ENCODE data around the gene NPRL2.
A peak's percentile ranks its signal among the peaks of the same experiment; 100 is the strongest.

The NPRL2 gene

GRCh38 chr3:50351323-50351697 is 735 bp upstream of the NPRL2 start:
- TF ChIP-seq CTCF (IDR thresholded peaks at IDR 0.05; ENCODE audit: low read depth, low read length), result no peak
- in situ Hi-C loops (cut with HindIII; ENCODE audit: low sequenced_read_pairs), result no loop called here
- peak overlapping the region; percentile 94 for H3K4me3 ChIP-seq (ENCODE audit: low read depth, low read length)
- DNase-seq (ENCODE audit: low read depth, low spot score), result no peak

- in situ Hi-C loops (cut with HindIII; ENCODE audit: low sequenced_read_pairs), result no loop called here
- peak overlapping the region; percentile 94 for H3K4me3 ChIP-seq (ENCODE audit: low read depth, low read length)
- TF ChIP-seq CTCF (IDR thresholded peaks at IDR 0.05; ENCODE audit: low read depth, low read length), result no peak
- no peak for DNase-seq (ENCODE audit: low read depth, low spot score)
Observed at GRCh38 chr3:50350213-50350526, 405 bp downstream of the NPRL2 start.

- in situ Hi-C loops (cut with HindIII; ENCODE audit: low sequenced_read_pairs), result no loop called here
- peak; percentile 68 for TF ChIP-seq CTCF (IDR thresholded peaks at IDR 0.05; ENCODE audit: low read depth, low read length)
- no peak overlapping the region for H3K4me3 ChIP-seq (ENCODE audit: low read depth, low read length)
- DNase-seq (ENCODE audit: low read depth, low spot score), result peak; percentile 72
Observed at GRCh38 chr3:50347187-50347813, 3.3 kb downstream of the NPRL2 start.

GRCh38 chr3:50345586-50346234 is 4.9 kb downstream of the NPRL2 start, which contains the start of gene ZMYND10:
Gene ZMYND10 (minus strand): TSS chr3:50345732. CDS start chr3:50345579, 153 bp downstream.
- DNase-seq (ENCODE audit: low read depth, low spot score), result peak; percentile 21
- peak within 1 kb of the TSS; percentile 48 for H3K4me3 ChIP-seq (ENCODE audit: low read depth, low read length)
- in situ Hi-C loops (cut with HindIII; ENCODE audit: low sequenced_read_pairs), result no loop called here
- no peak for TF ChIP-seq CTCF (IDR thresholded peaks at IDR 0.05; ENCODE audit: low read depth, low read length)

GRCh38 chr3:50345008-50345407 is 5.6 kb downstream of the NPRL2 start:
- in situ Hi-C loops (cut with HindIII; ENCODE audit: low sequenced_read_pairs), result no loop called here
- no peak for DNase-seq (ENCODE audit: low read depth, low spot score)
- no peak for TF ChIP-seq CTCF (IDR thresholded peaks at IDR 0.05; ENCODE audit: low read depth, low read length)
- H3K4me3 ChIP-seq (ENCODE audit: low read depth, low read length), result peak overlapping the region; percentile 48

- H3K4me3 ChIP-seq (ENCODE audit: low read depth, low read length), result no peak overlapping the region
- no peak for DNase-seq (ENCODE audit: low read depth, low spot score)
- in situ Hi-C loops (cut with HindIII; ENCODE audit: low sequenced_read_pairs), result no loop called here
Observed at GRCh38 chr3:50342813-50343633, 7.6 kb downstream of the NPRL2 start.

More at GRCh38 chr3:50342813-50343633, 7.6 kb downstream of the NPRL2 start:
- no peak for TF ChIP-seq CTCF (IDR thresholded peaks at IDR 0.05; ENCODE audit: low read depth, low read length)

Measured in astrocyte of the spinal cord (primary cell).